ENCODE results near the gene LSP1.

LSP1 gene

GRCh38 chr11:1837171-1838076 is 15.5 kb upstream of the LSP1 start:
- peak; percentile 47 to 59 for DNase-seq

DNA sequence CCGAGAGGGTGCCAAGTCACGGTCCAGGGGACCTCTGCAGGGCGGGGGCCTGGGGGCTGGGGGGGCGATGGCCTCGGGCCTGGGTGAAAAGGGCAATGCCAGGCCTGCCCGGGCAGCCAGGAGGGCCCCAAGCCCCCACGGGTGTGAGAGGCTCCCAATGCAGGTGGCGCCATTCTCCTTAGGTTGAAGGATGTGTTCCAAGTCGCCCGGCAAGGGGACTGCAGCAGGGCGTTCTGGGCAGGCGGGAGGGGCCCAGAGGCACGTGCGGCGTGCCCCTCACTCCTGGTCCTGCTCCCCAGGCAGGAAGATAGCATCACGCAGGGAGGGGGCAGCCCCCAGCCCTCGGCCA is 14.8 kb upstream of the LSP1 start:
- no peak for DNase-seq

- no peak for DNase-seq
These were observed 14.3 kb upstream of the LSP1 start, which contains the start of gene TNNI2 for GRCh38 chr11:1838426-1839144. TNNI2 (plus strand) TSS chr11:1838981; CDS start chr11:1839697, 716 bp downstream.

DNA sequence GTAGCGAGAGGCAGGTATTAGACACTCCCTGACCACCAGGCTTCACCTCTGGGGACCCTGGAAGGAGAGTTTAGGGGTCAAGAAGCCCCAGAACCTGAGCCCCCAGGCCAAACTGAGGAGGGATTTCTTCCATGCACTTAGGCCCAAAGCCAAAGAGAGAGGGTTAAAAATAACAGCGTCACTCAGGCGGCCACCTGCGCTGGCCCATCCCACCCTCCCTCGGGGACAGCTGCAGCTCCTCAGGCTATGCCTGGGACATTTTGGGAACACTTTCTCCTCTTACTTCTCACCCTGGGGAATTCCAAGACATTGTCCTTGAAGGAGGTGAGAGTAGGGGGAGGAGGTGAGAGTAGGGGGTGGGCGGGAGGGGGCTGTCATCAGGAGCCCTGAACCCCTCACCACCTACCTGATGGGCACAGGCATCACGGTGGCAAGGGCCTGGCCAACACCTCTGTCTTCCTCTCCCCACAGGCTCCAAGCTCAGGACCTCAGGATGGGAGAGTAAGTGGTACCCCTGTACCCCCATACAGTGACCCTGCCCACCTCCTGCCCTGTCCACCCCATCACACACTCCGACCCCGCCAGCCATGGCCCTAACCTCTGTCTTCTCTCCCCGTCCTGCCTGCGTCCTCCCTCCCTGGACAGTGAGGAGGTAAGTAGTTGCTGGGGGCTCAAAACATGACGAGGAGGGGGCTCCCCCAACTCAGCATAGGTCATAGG is 13.5 kb upstream of the LSP1 start:
- no peak for DNase-seq

DNA sequence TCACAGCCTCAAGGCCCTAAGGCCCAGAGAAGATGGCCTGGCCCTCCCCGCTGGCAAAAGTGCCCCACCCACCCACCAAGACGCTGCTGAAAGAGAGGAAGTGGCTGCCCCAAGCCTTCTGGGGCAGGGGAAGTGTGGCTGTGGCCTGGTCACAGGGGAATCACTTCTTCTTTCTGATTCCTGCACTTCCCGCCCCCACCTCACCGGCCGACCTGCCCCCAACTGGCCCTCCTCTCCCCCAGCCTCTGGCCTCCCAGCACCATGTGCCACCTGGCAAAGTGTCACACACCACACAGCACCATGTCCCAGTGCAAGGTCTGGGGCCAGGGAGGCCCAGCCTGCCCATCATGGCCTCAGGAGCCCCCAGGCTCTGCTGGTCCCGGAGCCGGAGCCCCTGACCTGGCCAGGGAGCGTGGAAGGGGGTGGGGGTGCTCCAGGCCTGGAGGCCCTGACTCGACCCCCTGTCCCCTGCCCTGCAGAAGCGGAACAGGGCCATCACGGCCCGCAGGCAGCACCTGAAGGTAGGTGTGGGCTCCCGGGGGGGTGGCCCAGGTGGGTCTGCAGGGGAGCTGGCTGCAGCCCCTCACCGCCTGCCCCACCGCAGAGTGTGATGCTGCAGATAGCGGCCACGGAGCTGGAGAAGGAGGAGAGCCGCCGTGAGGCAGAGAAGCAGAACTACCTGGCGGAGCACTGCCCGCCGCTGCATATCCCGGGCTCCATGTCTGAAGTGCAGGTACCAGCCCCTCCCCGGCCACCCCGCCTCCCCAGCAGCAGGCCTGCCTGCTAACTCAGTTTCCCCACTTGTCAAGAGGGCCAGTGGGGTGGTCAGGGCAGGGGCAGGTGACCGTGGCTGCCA is 12.7 kb upstream of the LSP1 start:
- DNase-seq, result peak; percentile 92 to 93

DNA sequence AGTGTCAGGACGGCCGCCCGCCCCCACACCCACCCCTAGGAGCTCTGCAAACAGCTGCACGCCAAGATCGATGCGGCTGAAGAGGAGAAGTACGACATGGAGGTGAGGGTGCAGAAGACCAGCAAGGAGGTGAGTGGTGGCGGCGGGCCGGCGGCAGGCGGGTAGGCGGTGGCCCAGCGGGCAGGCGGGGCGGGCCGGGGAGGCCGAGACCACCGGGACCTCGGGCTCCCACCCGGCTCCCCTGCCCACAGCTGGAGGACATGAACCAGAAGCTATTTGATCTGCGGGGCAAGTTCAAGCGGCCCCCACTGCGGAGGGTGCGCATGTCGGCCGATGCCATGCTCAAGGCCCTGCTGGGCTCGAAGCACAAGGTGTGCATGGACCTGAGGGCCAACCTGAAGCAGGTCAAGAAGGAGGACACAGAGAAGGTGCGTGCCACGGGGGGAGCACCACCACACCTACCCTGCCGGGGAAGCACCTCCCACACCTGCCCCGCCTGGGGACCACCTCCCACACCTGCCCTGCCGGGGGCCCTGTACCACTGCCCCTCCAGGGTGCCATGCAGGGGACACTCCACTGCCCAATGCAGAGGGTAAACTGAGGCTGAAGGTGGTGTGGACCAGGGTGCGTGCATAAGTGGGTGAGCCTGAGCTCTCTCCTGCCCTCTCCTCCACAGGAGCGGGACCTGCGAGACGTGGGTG is 12.0 kb upstream of the LSP1 start:
- no peak for DNase-seq

- no peak for DNase-seq
These were observed 11.3 kb upstream of the LSP1 start for GRCh38 chr11:1841511-1842148.

GRCh38 chr11:1842149-1843097 is 10.5 kb upstream of the LSP1 start:
- no peak for DNase-seq

DNA sequence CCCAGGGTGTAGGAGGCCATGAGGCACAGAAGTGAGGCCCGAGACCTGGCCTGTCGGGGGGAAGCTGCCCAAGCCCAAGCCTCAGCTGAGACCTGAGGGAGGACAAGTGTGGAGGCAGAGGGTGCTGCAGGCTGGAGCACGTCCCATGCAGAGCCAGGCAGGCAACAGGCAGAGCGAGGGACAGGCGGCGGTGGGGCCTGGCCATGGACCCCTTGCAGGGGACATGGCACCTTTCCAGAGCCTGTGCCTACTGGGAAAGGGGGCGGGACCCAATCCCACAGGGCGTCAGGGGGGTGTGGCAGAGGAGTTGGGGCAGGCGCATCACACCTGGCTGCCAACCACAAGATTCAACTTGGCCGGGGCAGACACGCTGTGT is 9.8 kb upstream of the LSP1 start:
- no peak for DNase-seq

DNA sequence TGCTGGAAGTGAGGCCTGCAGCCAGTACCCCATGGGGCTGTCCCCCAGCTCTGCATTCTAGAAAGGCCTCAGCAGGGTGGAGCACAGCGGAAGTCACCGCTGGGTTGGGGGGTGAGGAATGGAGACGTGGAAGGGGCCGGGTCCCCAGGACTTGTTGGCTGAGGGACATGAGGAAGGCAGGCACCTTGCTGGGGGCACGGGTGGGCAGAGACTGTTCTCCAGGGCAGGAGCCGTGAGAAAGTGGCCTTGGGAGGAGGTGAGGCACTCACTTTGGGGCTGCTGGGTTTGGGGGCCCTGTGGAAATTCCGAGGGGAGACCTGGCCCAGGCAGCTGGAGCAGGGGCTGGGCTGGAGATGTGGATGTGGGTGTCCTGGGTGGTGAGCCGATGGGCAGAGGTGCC is 9.1 kb upstream of the LSP1 start:
- no peak for DNase-seq

- DNase-seq, result peak; percentile 60 to 71
These were observed 8.4 kb upstream of the LSP1 start for GRCh38 chr11:1844221-1845094.

GRCh38 chr11:1845095-1845429 is 7.8 kb upstream of the LSP1 start:
- no peak for DNase-seq

DNA sequence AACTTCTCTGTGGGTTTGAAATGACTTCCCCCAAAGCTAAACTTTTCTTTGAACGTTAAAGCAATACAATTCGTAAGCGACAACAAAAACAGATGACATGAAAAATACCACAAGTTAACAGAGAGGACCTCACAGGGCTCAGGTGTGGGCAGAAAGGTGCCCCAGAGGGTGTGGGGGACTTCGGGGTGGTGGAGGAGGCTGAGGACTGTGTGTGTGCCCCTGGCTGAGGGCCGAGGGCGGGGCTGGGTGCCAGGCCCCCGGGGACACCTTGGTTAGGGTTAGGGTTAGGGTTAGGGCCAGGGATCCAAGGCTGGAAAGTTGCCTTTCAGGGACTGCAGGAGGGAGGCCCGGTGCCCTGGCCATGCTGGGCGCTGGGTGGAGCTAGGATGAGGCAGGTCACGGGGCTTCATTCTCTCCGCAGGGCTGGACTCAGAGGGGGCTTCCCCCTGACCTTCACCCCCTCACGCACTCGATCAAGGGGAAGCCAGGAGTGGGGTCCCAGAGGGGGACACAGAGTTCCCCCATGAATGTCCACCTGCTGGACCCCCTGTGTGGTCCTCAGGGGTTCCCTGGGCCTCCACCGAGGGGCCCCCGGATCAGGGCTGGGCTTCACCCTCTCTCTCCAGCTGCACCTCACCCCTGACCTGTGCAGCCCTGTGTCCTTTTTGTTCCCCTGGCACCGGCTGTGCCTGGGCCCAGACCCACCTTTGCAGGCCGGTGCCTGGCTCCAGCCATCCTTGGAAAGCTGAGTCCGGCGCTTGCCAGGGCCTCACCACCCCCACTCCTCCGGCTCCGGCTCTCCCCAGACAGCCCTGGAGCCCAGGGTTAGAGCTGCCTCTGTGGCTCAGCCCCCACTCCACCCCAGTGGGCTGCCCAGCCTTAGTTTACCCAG is 7.1 kb upstream of the LSP1 start:
- no peak for DNase-seq

GRCh38 chr11:1846453-1846932 is 6.4 kb upstream of the LSP1 start:
- no peak for DNase-seq

- no peak for DNase-seq
These were observed 5.7 kb upstream of the LSP1 start for GRCh38 chr11:1847006-1847735.

DNA sequence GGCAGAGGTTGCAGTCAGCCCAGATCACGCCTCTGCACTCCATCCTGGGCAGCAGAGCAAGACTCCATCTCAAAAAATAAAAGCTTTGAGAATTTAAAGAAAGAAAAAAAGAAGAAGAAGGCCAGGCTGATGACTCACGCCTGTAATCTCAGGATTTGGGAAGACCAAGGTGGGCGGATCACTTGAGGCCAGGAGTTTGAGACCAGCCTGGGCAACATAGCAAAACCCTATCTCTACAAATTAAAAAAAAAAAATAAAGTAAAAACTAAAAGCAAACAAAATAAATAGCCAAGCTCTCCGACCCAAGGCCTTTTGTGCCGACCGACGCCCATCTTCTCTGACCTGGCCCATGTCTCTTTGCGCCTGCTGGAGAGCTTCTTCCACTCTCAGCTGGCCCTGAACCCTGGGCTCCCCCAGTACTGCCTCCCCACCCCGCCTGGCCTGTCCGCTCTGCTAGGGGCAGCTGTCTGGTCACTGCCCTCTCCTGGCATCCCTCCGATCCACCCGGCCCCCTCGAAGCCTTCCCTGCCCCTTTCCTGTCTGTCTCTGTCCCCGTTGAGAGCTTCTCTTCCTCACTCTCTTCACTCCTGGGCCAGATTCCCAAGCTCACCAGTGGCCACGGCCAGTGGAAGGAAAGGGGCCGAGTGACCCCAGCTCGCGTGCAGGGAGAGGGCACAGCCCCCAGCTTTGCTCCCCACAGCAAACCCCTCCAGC is 4.8 kb upstream of the LSP1 start:
- DNase-seq, result peak; percentile 38 to 41

Measured in inflammatory macrophage (primary cell).